CD1c-positive myeloid dendritic cell (primary cell): ENCODE measurements around the gene FAM186B.
A peak's percentile ranks its signal among the peaks of the same experiment; 100 is the strongest.

Experiments used
- DNase-seq: peaks from one replicate; pipeline ENCODE4 v3.0.0-alpha.2; 2016; ENCODE audit errors: extremely low spot score

The FAM186B gene

GRCh38 chr12:49537752-49538509 lies 67.5 kb downstream of the FAM186B start:
- peak; percentile 61 for DNase-seq
